ENCODE results near the gene GLB1L.

Gene GLB1L

DNA sequence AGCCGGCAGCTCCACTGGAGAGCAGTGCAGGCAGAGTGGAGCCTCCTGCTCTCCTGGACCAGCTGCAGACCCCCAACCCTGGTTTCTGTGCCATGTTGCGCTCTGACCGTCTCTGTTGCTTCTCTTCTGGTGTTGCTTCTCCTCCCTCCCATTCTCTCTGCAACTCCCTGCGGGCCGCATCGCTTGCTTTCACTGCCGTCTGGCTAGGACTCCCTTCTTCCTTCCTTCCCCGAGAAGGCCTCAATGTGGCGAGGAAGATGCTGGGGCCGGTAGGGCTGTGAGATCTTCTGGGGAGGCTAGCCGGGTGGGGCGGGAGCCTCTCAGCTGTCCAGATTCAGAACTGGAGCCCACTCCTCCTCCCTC, 40.1 kb upstream of the GLB1L start:
- ATAC-seq (no peak), DNase-seq (ENCODE audit: low spot score in 2 of 2) (no peak)
- Mint-ChIP-seq H3K27ac (peak overlapping the region; percentile 81), H3K4me3 (no peak overlapping the region), H3K4me1 (peaks cover 44% of the 10 kb centered on the region), H3K36me3 (peaks cover 57% of the 10 kb centered on the region), H3K9me3 (no peaks in the 10 kb centered on the region)

DNA sequence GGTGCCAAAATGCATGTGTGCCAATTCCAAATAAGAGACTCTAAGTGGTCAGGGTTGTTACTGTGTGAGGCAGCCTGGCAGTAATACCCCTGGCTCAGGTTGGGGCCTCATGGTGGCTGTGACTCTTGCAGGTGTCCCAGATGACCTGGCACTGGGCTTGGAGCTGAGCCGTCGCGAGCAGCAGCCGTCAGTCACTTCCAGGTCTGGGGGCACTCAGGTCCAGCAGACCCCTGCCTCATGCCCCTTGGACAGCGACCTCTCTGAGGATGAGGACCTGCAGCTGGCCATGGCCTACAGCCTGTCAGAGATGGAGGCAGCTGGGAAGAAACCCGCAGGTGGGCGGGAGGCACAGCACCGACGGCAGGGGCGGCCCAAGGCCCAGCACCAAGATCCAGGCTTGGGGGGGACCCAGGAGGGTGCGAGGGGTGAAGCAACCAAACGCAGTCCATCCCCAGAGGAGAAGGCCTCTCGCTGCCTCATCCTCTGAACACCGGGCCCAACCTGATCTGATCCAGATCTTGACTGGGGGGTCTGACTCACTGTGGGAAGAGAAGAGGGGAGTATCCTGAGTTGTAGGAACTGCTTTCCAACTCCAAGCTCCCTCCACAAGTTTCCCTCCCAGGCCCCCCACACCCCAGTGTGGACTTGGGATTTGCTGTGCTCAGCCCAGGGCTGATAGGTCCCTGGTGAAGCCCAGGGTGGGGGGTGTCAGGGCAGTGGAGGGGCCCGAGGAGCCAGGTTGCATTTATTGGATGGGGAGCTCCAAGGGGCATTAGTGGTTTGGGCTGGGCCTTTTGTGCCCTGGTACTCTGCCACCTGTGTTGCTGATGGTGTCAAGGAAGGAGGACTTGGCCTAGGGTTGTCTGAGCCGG, 39.5 kb upstream of the GLB1L start:
- H3K36me3 Mint-ChIP-seq = peaks cover 63% of the 10 kb centered on the region
- H3K9me3 Mint-ChIP-seq = no peaks in the 10 kb centered on the region

DNA sequence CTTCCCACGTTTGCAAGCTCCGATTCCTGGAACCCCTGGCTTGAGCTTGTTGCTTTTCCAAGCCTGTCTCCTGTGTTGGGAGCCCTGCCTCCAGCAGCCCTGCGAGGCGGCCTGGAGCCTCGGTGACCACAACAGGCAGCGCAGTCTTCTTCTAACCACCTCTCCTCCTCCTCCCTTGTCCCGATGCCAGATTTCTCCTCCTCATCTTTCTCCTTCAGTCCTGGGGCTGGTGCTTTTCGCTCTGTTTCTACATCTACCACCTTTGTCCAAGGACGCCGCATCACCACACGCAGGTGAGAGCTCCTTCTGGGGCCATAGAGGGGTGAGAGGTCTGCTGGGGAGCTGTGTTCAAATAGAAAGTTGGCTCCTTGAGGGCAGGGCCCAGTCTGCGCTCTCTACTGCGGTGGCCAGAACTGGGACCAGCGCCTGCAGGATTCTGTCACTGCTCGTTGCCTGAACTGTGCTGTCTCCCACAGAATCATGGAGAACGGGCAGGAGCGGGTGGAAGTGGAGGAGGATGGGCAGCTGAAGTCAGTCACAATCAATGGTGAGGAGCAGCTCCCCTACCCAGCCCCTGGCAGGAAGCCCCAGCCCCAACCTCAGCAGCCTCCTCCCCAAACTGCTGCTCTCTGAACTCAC, 37.8 kb upstream of the GLB1L start:
- no peaks in the 10 kb centered on the region for H3K9me3 Mint-ChIP-seq
- no peak overlapping the region for H3K4me3 Mint-ChIP-seq
- H3K4me1 Mint-ChIP-seq = peaks cover 62% of the 10 kb centered on the region
- ATAC-seq (no peak), DNase-seq (ENCODE audit: low spot score in 2 of 2) (no peak)
- H3K27ac Mint-ChIP-seq = peak overlapping the region; percentile 81
- peaks cover 67% of the 10 kb centered on the region for H3K36me3 Mint-ChIP-seq

More for the DNA sequence above, 39.5 kb upstream of the GLB1L start:
- peaks cover 50% of the 10 kb centered on the region for H3K4me1 Mint-ChIP-seq
- DNase-seq (ENCODE audit: low spot score in 2 of 2) (no peak), ATAC-seq (no peak)
- no peak overlapping the region for H3K4me3 Mint-ChIP-seq
- H3K27ac Mint-ChIP-seq = peak overlapping the region; percentile 81

DNA sequence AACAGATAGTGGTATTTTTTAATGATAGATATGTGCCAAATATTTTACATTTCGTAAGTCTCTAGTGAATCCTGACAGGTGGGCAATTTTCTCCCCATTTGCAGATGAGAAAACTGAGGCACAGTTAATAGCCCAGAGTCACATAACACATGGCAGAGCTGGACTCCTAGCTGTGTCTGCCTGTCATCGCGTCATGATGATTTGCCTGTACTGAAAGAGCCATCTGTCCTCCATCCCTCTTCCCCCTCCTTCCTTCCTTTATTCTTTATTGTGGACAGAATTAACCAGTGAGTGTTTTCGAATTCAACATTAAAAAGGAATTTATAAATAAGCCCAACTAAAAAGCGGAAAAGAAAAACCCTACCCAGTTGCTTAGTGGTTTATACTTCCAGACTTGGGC, 37.1 kb upstream of the GLB1L start:
- peaks cover 69% of the 10 kb centered on the region for H3K4me1 Mint-ChIP-seq
- H3K27ac Mint-ChIP-seq = peak overlapping the region; percentile 81
- H3K36me3 Mint-ChIP-seq = peaks cover 67% of the 10 kb centered on the region
- no peak for ATAC-seq
- no peaks in the 10 kb centered on the region for H3K9me3 Mint-ChIP-seq
- no peak for DNase-seq (ENCODE audit: low spot score in 2 of 2)
- no peak overlapping the region for H3K4me3 Mint-ChIP-seq

DNA sequence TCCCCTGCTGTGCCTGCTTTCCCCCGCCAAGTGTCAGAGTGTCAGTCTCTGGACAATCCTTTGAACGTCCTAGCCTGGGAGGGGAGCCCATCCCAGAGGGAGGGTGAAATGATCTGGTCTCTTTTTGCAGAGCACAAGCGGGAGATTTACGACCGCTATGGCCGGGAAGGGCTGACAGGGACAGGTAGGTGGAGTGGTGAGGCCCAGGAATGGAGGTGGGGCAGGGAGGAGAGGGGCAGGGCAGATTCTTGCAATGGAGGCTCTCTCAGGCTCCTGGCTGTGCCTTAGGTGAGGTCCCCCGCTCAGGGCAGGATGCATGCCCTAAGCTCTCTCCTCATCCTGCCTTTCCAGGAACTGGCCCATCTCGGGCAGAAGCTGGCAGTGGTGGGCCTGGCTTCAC, 36.3 kb upstream of the GLB1L start:
- Mint-ChIP-seq H3K36me3 (peaks cover 67% of the 10 kb centered on the region), H3K4me1 (peaks cover 70% of the 10 kb centered on the region), H3K9me3 (no peaks in the 10 kb centered on the region), H3K4me3 (peak overlapping the region; percentile 90), H3K27ac (peak overlapping the region; percentile 97)
- DNase-seq (ENCODE audit: low spot score in 2 of 2) (no peak), ATAC-seq (no peak)

DNA sequence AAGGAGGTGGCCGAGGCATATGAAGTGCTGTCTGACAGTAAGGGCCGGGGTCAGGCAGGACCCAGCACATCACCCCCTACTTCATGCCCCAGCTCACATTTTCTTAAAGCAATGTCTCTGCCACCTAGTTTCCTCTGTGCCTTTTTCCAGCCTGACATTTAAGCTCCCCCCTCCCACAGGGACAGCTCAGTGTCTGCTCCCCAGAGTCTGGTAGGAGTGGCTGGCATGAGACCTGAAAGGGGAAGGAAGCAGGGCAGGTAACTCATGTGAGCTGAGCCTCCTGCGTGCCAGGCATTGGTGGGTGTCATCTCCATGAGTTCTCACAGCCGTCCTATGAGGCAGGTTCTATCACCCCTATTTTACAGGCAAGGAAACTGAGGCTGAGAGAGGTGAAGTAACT, 35.4 kb upstream of the GLB1L start:
- Mint-ChIP-seq H3K36me3 (peaks cover 63% of the 10 kb centered on the region), H3K27ac (peak overlapping the region; percentile 97), H3K4me3 (peak overlapping the region; percentile 90), H3K4me1 (peaks cover 62% of the 10 kb centered on the region), H3K9me3 (no peaks in the 10 kb centered on the region)
- no peak for DNase-seq (ENCODE audit: low spot score in 2 of 2)
- ATAC-seq = no peak

DNA sequence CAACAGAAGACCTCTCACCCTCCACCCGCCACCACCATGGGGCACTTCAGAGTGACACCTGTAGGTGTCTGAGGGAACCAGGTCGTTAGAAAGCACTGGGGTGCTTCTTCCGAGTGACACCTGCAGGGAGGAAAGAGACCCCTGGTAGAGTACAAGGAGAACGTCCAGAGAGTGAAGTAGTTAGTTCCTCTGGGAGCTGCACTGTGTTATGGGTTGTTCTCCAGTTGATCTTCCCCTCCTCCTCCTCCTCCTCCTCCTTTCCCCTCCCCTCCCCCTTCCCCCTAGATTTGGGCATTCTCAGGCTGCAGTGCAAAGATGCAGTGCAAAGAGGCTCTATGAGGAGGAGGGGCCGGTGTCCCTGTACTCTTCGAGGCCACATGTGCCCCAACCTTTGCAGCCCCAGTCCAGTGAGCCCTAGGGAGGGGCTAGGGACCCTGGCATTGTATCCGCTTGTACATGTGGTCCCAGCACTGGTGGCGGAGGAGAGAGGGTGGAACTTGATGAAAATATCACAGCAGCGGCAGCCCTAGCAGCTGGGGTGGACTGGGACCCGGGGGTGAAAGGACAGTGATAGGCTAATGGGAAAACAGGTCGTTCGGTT, 34.8 kb upstream of the GLB1L start:
- H3K36me3 Mint-ChIP-seq = peaks cover 56% of the 10 kb centered on the region
- DNase-seq (ENCODE audit: low spot score in 2 of 2) (no peak), ATAC-seq (no peak)
- H3K4me3 Mint-ChIP-seq = peak overlapping the region; percentile 90
- peak overlapping the region; percentile 97 for H3K27ac Mint-ChIP-seq
- peaks cover 56% of the 10 kb centered on the region for H3K4me1 Mint-ChIP-seq
- no peaks in the 10 kb centered on the region for H3K9me3 Mint-ChIP-seq

DNA sequence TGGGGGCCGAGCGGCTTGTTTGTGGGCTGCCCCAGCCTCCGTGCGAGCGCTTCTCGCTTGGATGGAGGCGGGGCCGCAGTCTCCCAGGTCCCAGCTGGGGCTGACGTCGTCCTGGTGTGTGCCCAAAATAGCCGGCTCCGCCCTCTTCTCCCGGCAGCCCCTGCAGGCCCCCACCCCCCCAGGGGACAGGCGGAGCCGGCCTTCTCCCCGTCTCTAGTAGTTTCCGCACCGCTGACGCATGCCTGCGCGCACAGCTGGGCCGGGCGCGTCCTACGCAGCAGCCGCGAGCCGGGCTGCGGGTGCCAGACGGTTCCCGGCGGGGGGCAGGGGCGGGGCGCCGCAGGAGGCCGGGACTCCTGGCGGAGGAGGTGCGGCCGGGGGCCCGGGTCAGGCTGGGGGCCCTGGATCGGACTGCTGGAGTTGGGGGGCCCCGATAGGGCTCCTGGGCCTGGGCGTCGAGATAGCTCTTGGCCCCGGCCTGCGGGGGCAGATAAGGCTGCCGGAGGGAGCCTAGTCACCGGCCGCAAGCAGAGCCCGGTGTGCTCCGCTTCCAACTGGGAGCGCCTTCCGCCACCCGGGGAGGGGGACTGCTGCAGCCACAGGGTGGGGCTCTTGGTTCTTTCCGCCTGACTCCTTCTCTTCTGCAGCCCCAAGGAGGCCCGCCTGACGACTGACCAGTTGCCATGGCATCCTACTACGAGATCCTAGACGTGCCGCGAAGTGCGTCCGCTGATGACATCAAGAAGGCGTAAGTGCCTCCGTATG, 34.1 kb upstream of the GLB1L start, which contains the start of gene DNAJB2:
TSS of gene DNAJB2 (plus strand) at position 216 of the 765 bp plus-strand sequence. CDS start at position 684, 468 bp downstream.
- Mint-ChIP-seq H3K36me3 (peaks cover 50% of the 10 kb centered on the region), H3K4me3 (peak within 1 kb of the TSS; percentile 90), H3K9me3 (no peaks in the 10 kb centered on the region), H3K4me1 (peaks cover 56% of the 10 kb centered on the region), H3K27ac (peak within 1 kb of the TSS; percentile 97)
- DNase-seq (ENCODE audit: low spot score in 2 of 2) (peak; percentile 95 to 98), ATAC-seq (peak; percentile 92)

DNA sequence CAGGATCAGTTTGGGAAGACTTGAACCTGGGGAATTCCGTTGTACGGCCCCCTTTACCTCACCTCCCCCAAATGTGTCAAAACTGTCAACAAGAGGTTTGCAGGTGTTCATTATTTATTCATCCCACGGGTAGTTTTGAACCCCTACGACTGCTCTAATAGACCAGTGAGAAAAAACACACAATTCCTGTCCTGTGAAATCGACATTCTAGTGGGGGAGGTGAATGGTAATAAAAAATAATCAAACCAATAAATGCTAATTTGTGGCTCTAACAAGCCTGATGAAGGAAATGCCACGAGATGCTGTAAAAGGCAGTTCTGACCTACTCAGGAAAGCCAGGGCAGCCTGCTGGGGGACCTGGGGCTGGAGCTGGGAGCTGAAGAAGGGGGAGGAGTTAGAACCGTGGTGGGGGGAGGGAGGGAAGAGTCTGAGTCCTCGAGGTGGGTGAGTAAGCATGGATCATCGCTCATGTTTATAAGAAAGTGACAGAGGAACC, 33.5 kb upstream of the GLB1L start:
- H3K27ac Mint-ChIP-seq = peak overlapping the region; percentile 97
- peak overlapping the region; percentile 90 for H3K4me3 Mint-ChIP-seq
- DNase-seq (ENCODE audit: low spot score in 2 of 2) (no peak), ATAC-seq (no peak)
- peaks cover 44% of the 10 kb centered on the region for H3K36me3 Mint-ChIP-seq
- no peaks in the 10 kb centered on the region for H3K9me3 Mint-ChIP-seq
- peaks cover 54% of the 10 kb centered on the region for H3K4me1 Mint-ChIP-seq

DNA sequence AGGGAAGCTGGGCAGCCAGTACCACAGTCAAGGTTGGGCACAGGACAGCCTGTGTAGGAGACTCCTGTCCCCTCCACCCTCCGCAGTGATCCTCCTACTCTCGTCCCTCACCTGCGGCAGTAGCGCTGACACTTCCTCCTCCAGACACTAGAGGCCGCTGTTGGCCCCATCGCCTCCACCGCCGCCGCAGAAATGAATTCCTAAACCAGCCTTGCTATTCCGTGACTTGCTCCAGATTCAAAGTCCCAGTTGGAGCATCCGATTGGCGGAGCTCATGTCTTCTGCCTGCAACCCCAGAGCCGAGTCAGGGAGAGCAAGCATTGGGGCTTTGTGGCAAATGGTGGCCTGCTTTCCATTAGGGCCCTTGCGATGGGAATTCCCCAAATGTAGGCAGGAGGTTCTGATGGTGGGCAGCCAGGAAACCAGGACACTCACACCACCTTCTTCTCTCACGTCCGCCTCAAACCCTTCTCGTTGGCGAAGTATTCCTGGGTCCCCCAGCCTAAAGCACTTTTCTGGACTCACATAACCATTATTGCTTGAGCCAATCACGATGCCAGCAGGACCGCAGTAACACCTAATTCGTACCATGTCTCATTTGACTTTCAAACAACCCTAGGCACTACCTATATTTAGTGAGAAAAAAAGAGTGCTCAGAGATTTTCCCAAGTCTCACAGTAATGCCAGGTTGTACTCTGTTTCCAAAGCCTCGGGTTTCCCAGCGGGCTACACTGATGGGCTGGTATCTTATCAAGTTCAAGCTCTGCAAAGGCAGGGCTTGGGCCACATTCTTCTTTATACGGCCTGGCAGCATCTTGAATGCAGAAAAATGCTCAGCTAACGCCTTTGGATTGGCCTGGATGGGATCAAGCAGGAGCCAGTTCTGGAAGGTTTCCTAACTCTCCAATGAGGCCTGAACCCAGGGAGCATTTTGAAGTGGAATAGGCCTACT, 32.7 kb upstream of the GLB1L start:
- Mint-ChIP-seq H3K9me3 (no peaks in the 10 kb centered on the region), H3K4me1 (peaks cover 47% of the 10 kb centered on the region), H3K4me3 (peak overlapping the region; percentile 90), H3K27ac (peak overlapping the region; percentile 97), H3K36me3 (peaks cover 37% of the 10 kb centered on the region)
- peak; percentile 69 to 92 for DNase-seq (ENCODE audit: low spot score in 2 of 2)
- no peak for ATAC-seq

DNA sequence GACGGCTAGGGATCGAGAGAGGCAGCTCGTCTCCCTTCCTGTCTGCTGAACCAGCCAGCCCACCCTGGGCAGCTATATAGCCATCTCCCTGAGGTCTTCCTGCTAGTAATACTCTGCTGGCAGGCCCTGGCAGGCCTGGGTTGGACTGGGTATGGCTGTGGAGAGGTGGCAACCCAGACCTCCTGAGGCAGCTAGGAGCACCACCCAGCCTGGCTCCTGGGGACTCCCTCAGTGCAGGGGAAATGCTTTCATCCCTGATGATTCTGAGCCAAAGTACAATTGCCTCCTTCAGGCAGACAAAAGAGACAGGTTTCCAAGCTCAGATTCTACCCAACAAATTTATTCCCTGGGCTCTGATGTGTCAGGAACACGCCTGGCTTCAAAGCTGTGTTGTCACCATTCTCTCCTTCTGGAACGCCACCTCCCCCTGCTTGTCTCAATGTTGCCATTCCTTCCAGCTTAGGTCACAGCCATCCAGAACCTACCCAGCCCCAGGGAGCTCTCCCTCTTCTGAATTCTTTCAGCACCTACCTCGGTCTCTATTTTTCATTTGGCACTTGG, 29.2 kb upstream of the GLB1L start:
- Mint-ChIP-seq H3K27ac (no peak overlapping the region), H3K4me3 (no peak overlapping the region), H3K36me3 (peaks cover 1% of the 10 kb centered on the region), H3K4me1 (peaks cover 20% of the 10 kb centered on the region), H3K9me3 (no peaks in the 10 kb centered on the region)
- no peak for DNase-seq (ENCODE audit: low spot score in 2 of 2)
- no peak for ATAC-seq

DNA sequence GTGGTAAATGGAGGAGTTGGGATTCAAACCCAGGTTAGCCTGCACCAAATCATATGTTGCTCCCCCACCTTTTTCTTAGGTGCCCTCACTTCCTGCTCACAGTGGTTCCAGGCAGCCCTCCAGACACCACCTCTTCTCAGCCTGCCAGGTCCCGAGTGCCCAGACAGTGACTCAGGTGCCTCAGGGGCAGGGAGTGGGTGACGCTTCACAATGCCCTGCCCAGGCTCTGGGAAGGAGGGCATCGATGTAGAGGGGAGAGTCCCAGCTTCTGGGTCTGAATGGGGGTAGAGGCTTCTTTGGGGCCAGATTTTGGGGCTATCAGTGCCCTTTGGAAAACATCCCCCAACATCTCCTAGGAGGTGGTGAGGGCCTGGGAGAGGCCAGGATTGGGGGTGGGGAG, 28.7 kb upstream of the GLB1L start:
- DNase-seq (ENCODE audit: low spot score in 2 of 2) (no peak), ATAC-seq (no peak)
- H3K4me3 Mint-ChIP-seq = no peak overlapping the region
- no peak overlapping the region for H3K27ac Mint-ChIP-seq
- no peaks in the 10 kb centered on the region for H3K36me3 Mint-ChIP-seq
- H3K9me3 Mint-ChIP-seq = no peaks in the 10 kb centered on the region
- H3K4me1 Mint-ChIP-seq = peaks cover 19% of the 10 kb centered on the region

DNA sequence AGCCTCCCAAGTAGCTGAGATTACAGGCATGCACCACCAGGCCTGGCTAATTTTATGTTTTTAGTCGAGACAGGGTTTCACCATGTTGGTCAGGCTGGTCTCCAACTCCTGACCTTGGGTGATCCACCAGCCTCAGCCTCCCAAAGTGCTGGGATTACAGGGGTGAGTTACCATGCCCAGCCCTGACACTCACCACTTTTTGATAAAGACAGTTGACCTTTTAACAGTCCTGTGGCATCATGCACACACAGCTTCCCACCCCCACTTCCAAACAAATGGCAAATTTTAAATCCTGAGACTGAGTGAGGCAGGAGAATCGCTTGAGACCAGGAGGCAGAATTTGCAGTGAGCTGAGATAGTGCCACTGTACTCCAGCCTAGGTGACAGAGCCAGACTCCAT, 27.8 kb upstream of the GLB1L start:
- H3K4me3 Mint-ChIP-seq = no peak overlapping the region
- H3K4me1 Mint-ChIP-seq = peaks cover 9% of the 10 kb centered on the region
- DNase-seq (ENCODE audit: low spot score in 2 of 2) = no peak
- H3K9me3 Mint-ChIP-seq = no peaks in the 10 kb centered on the region
- no peaks in the 10 kb centered on the region for H3K36me3 Mint-ChIP-seq
- ATAC-seq = no peak
- no peak overlapping the region for H3K27ac Mint-ChIP-seq

DNA sequence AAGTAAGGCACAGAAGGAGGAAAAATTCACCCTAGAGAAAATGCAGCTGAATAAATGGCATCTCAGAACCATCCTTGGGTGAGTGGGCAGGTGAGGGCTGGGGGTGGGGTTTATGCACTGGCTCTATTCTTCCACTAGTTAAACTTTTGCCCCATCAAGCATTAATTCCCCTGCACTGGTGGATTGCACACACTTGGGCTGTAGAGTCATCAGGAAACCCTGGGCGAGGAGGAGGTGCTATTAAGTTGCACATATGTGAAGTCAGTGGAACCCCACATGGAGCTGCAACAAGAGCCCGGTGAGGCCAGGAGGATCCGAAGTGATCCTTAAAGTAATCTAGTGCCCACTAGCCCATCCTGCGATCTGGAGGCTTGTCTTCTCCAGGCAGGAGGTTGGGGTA, 27.1 kb upstream of the GLB1L start:
- Mint-ChIP-seq H3K4me3 (no peak overlapping the region), H3K4me1 (peaks cover 3% of the 10 kb centered on the region), H3K27ac (no peak overlapping the region), H3K36me3 (no peaks in the 10 kb centered on the region), H3K9me3 (no peaks in the 10 kb centered on the region)
- DNase-seq (ENCODE audit: low spot score in 2 of 2) (no peak), ATAC-seq (no peak)
